HG03565 (cell line): ENCODE results near the gene DTHD1.

Source experiments
- ATAC-seq: cut with Tn5 transposase; IDR thresholded peaks from one replicate; pipeline ENCODE4 v1.9.1; 2021; ENCODE audit warnings: mild to moderate bottlenecking, moderate library complexity; ENCODE audit not compliant: unreplicated experiment

Gene DTHD1

GRCh38 chr4:36338973-36339372 is 57.6 kb downstream of the DTHD1 start:
- no peak for ATAC-seq

DNA sequence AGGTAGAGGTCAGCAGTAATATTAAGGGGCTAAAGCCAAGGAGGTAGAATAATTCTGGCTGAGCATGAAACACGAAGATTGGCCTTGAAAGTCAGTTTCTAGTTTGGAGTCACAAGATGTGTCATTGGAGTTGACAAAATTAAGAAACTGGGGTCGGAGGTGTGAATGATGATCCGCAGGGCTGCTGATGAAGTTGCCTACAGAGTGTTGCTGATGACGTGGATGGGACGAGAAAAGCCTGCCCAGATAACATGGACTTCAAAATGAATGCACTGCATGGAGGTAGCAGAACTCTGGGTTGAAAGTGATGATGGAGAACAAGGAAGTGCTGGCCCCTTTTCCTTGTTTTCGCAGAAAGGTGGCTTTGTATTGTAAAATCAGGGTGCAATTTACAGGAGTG is 60.5 kb downstream of the DTHD1 start:
- ATAC-seq: no peak

- ATAC-seq: no peak
Observed at GRCh38 chr4:36343501-36344175, 62.2 kb downstream of the DTHD1 start.

DNA sequence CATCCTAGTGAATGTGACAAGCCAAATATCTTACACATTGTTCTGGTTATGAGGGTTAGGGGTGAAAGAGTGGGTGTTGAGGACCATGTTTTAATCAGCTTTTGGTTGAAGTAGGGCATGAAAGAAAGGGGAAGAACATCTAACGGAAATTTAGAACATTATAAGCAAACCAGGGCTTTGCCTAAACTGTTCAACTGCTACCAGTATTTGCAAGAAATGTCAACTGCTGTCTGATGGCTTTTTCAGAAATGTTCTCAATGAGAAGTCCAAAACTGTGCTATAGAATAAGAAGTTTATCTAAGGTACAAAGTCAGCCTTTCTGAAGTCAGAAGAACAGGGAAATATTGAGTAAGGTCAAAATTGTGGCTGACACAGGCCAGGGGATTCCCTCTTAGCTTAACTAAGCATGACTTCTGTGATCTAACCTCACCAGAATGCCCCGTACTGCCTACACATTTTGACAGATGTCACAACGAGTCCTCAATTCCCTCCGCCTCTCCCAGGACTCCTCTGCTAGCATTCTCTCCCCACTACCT is 67.1 kb downstream of the DTHD1 start:
- peak; percentile 92 for ATAC-seq

DNA sequence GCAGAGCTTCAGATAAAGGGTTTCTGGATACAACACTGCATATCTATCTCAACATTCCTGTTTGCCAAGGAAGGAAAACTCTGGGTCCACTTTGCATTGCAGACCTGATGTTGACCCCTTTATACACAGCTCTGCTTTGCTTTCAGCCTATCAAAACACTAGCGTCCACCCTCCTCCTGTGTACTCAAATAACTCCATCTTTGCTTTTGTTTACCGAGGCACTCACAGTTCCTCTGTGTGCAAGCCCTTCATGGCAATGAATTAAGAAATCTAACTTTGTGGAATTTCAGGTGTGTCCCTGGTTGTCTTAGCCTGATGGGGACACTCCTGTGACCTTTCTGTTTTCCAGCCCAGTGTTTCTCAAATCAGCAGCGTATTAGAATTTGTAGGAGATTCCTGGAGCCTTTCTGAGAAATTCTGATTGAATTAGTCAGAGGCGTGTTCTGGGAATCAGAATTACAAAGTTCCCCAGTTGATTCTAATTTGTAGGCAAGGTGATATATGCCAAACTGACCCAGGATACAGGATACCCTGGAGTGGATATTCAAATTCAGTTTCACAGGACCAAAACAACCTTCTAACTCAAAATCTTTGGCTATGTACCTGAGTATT is 68.6 kb downstream of the DTHD1 start:
- ATAC-seq: no peak

DNA sequence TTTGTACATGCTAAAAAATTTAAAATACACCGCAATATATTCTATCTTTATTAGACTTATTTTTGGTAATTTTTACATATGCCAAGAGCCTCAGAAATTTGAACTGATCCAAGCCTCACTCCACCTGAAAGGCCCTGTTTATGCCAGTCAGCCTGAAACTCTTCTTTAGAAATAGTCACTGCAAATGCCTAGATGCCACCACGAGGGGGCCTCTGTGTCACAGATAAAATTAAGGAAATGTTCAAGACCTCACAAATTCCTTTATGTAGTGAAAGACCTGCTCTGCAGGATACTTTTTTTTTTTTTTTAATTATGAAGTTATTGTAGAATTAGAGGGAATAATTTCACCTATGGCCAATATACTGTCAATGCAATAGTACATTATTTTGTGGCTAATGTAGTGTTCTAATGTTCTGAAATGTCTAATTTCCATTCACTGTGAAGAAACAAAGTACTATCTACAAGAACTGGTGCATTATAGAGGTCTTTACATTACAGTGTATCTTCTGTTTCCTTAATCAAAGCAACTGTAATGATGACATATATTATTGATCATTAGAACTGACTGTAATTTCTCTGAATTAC is 69.8 kb downstream of the DTHD1 start:
- peak; percentile 38 for ATAC-seq

GRCh38 chr4:36353998-36354397 is 72.6 kb downstream of the DTHD1 start:
- no peak for ATAC-seq

GRCh38 chr4:36358173-36358572 is 76.8 kb downstream of the DTHD1 start:
- no peak for ATAC-seq

GRCh38 chr4:36360755-36361154 is 79.3 kb downstream of the DTHD1 start:
- no peak for ATAC-seq

GRCh38 chr4:36363024-36363423 is 81.6 kb downstream of the DTHD1 start:
- ATAC-seq: no peak

DNA sequence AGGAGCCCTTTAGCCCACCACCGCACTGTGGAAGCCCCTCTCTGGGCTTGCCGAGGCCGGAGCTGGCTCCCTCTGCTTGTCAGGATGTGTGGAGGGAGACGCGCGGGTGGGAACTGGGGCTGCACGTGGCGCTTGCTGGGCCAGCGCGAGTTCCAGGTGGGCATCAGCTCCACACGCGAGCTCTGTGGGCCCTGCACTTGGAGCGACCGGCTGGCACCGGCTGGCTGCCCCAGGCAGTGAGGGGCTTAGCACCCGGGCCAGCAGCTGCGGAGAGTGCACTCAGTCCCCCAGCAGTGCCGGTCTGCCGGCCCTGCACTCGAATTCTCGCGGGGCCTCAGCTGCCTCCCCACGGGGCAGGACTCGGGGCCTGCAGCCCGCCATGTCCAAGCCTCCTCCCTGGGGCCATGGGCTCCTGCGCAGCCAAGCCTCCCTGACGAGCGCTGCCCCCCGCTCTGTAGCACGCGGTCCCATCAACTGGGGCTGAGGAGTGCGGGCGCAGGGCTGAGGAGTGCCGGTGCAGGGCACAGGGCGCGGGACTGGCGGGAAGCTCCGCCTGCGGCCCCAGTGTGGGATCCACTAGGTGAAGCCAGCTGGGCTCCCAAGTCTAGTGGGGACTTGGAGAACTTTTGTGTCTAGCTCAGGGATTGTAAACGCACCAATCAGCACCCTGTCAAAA is 93.6 kb downstream of the DTHD1 start:
- no peak for ATAC-seq

- ATAC-seq: peak; percentile 81
Observed at GRCh38 chr4:36385951-36386571, 104.6 kb downstream of the DTHD1 start.

GRCh38 chr4:36386691-36387090 is 105.3 kb downstream of the DTHD1 start:
- ATAC-seq: no peak

GRCh38 chr4:36388710-36389109 is 107.3 kb downstream of the DTHD1 start:
- ATAC-seq: no peak

- ATAC-seq: no peak
Observed at GRCh38 chr4:36391411-36391810, 110.0 kb downstream of the DTHD1 start.

DNA sequence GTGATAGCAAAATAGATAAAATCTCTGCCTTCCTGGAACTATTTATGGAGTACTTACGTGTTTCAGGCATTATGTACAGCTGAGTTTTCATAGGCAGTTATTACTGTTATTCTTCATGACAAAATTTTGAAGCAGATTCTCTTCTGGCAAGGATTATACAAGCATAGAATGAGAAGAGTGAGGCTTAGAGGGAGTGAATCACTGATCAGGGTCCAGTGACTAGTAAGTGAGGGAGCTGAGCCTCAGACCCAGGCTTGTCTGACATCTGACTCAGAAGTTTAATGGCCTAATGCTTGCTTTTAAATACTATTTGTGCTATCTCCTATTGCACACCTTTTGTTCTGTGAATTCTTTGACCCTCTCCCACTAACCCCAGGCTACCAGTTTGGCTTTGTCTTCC is 110.6 kb downstream of the DTHD1 start:
- no peak for ATAC-seq

- no peak for ATAC-seq
Observed at GRCh38 chr4:36392916-36393315, 111.5 kb downstream of the DTHD1 start.
